HG02759 (cell line): ENCODE results near the gene CNTNAP5.

ENCODE experiments used
- ATAC-seq: cut with Tn5 transposase; IDR thresholded peaks from one replicate; pipeline ENCODE4 v1.9.1; 2021; ENCODE audit warnings: mild to moderate bottlenecking, moderate library complexity; ENCODE audit not compliant: unreplicated experiment

The CNTNAP5 gene

DNA sequence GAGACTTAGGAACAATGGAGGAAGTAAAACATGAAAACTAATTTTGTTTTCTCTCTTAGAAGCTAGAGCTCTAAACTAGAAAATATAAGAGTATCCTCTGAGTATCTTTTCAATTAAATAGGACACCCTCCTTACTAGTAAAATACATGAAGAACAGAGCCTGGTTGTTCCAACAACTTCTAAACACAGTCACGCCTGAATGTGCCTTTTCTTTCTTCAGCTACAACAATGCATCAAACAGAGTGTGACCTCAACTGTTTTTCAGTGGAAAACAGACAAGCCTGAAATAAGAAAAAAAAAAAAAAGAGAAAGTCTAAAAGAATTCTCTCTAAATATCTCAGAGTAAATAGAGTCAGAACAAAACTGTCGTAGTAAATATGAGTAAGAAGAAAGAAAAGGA, 928.8 kb downstream of the CNTNAP5 start:
- ATAC-seq = no peak

DNA sequence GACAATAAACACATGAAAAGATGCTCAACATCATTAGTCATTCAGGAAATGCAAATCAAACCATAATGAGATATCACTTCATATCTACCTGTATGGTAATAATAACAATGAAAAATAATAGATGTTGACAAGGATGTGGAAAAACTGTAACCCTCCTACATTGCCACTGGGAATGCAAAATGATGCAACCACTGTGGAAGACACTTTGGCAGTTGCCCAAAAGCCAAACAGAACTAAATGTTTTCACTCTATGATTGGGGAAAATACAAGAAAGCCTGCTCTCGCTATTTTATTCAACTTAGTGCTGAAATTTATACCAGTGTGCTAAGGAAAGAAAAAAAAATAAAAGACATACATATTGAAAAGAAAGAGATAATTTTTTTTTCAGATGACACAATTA, 934.5 kb downstream of the CNTNAP5 start:
- no peak for ATAC-seq

DNA sequence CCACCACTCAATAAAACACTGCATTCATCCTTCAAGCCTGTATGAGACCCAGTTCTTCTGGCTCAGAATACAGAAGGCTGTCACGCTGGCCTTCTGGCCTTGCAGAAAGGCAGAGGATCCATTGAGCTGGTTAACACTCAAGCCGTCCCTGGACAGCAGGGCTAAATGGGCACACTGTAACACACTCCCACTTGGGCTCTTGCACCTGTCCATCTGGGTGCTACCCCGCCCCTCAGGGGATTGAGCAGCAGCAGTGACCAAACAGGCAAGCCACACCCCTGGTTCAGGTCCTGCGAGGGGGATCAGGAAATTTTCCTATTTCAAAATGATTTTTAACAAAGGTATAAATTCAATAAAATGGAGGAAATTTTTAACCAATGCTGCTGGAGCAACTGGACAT, 936.0 kb downstream of the CNTNAP5 start:
- ATAC-seq = no peak
